K562 (cell line): ENCODE measurements around the gene ZRANB1. TPM values are rescaled to one million over a fixed set of nuclear protein-coding genes. Genes with fewer than 3 reads are reported as not detected.

Experiments used
- ATAC-seq: fragments of 200-7000 bp; cut with Tn5 transposase; 3 replicates; pipeline ENCODE4 v1.9.1; 2020; ENCODE audit warnings: moderate library complexity
- BruUV-seq: library from RNA; stranded (reverse); fragments of 400-500 nt; replicated peaks from 2 replicates; lab custom pipeline; 2021; lab: Mats Ljungman, UMichigan
- CTCF ChIA-PET: fragments of 300-600 bp; formaldehyde crosslinking; extraction: SDS; loops from one replicate; lab custom pipeline; 2021; ENCODE audit warnings: low intra/inter-chr PET ratio; lab: Yijun Ruan, JAX
- POLR2A ChIA-PET: fragments of 300-600, 350-650 bp; sonication (Branson Sonifier 250); formaldehyde crosslinking; extraction: SDS; loops from one replicate; lab custom pipeline; 2021; ENCODE audit warnings: antibody characterized with exemption, inconsistent platforms; lab: Yijun Ruan, JAX
- DNase-seq, 4 experiments: peaks; one replicate each; pipeline versions ENCODE4 v3.0.0 to v3.0.0-alpha.2; 2011 to 2018; ENCODE audit warnings: low spot score in 3 of 4, mixed read lengths in 3 of 4; ENCODE audit errors: extremely low read depth in 1 of 4
- FAIRE-seq: peaks from 2 replicates; lab custom pipeline; 2011; peaks lifted over from hg19 to GRCh38; lab: Jason Lieb, UNC
- H2AFZ ChIP-seq: 2 replicates; pipeline ENCODE4 v1.6.0; 2011; ENCODE audit warnings: low read depth, low read length, control low read depth, inconsistent platforms
- H3K27ac ChIP-seq: fragments of 200-600 bp; 3 replicates; pipeline ENCODE4 v1.8.0; 2011; ENCODE audit warnings: low read depth, mild to moderate bottlenecking, control low read depth, inconsistent platforms, low read length, moderate library complexity, mixed read lengths; ENCODE audit errors: extremely low read depth
- H3K27me3 ChIP-seq, 2 experiments: fragments of 300-600 bp in 1 of 2; 2 replicates in 1 of 2; 3 replicates in 1 of 2; pipeline versions ENCODE4 v1.6.0 to v1.8.0; 2011; ENCODE audit warnings: inconsistent platforms in 2 of 2, low read length in 2 of 2, mild to moderate bottlenecking in 1 of 2, mixed read lengths in 1 of 2, moderate library complexity in 1 of 2; ENCODE audit not compliant: control insufficient read depth in 2 of 2, insufficient read depth in 2 of 2
- H3K36me3 ChIP-seq: fragments of 300-600 bp; 3 replicates; pipeline ENCODE4 v1.8.0; 2011; ENCODE audit warnings: mild to moderate bottlenecking, low read length, inconsistent platforms; ENCODE audit not compliant: control insufficient read depth, insufficient read depth
- H3K4me1 ChIP-seq, 2 experiments: fragments of 200-600 bp in 1 of 2; replicated peaks in 1 of 2; 2 replicates in 1 of 2; 3 replicates in 1 of 2; pipeline versions ENCODE4 v1.5.1 to v1.8.0; 2011; ENCODE audit warnings: inconsistent platforms in 2 of 2, low read length in 2 of 2, mild to moderate bottlenecking in 1 of 2, mixed read lengths in 1 of 2, moderate library complexity in 1 of 2; ENCODE audit not compliant: control insufficient read depth in 2 of 2, insufficient read depth in 2 of 2
- H3K4me2 ChIP-seq: 2 replicates; pipeline ENCODE4 v1.6.1; 2011; ENCODE audit warnings: low read length, control low read depth, inconsistent platforms, mixed read lengths; ENCODE audit not compliant: insufficient read depth
- H3K4me3 ChIP-seq: fragments of 200-600 bp; sonication (generic), shearing (Covaris generic); 2 replicates; pipeline ENCODE4 v1.5.1; 2016; ENCODE audit warnings: control low read depth, inconsistent platforms
- H3K79me2 ChIP-seq: fragments of 200-600 bp; 3 replicates; pipeline ENCODE4 v1.8.0; 2011; ENCODE audit warnings: low read length, inconsistent platforms; ENCODE audit not compliant: control insufficient read depth, insufficient read depth
- H3K9ac ChIP-seq, 2 experiments: 2 replicates each; pipeline versions ENCODE4 v1.6.0 to v1.6.1; 2011; ENCODE audit warnings: low read depth in 2 of 2, low read length in 2 of 2, control low read depth in 1 of 2, inconsistent platforms in 1 of 2, mild to moderate bottlenecking in 1 of 2, mixed read lengths in 1 of 2; ENCODE audit not compliant: insufficient read depth in 1 of 2
- H3K9me1 ChIP-seq: one replicate; pipeline ENCODE4 v1.6.0; 2011; ENCODE audit warnings: inconsistent platforms, mild to moderate bottlenecking, low read length, moderate library complexity; ENCODE audit not compliant: control insufficient read depth, insufficient read depth
- H3K9me3 ChIP-seq: replicated peaks from 2 replicates; pipeline ENCODE4 v1.5.1; 2011; ENCODE audit warnings: low read depth, low read length, inconsistent platforms; ENCODE audit not compliant: control insufficient read depth, insufficient read depth
- H4K20me1 ChIP-seq: replicated peaks from 2 replicates; pipeline ENCODE4 v1.6.1; 2011; ENCODE audit warnings: low read length, inconsistent platforms, mixed read lengths; ENCODE audit not compliant: control insufficient read depth, insufficient read depth
- MECOM ChIP-seq: fragments of 250-450 bp; sonication (Bioruptor Pico); IDR thresholded peaks from 2 replicates; pipeline ENCODE4 v1.8.0; 2022; ENCODE audit warnings: inconsistent platforms
- POLR2AphosphoS5 ChIP-seq: IDR thresholded peaks from 2 replicates; pipeline ENCODE4 v1.6.1; 2011; ENCODE audit warnings: mild to moderate bottlenecking, low read depth, low read length, moderate library complexity; ENCODE audit not compliant: control insufficient read depth, insufficient read depth
- TAF1 ChIP-seq: IDR thresholded peaks from 2 replicates; pipeline ENCODE4 v1.6.1; 2011; ENCODE audit warnings: mild to moderate bottlenecking, low read length, moderate library complexity; ENCODE audit not compliant: insufficient read depth, control insufficient read depth, severe bottlenecking; ENCODE audit errors: extremely low read depth
- THRAP3 ChIP-seq: fragments of 450-650 bp; IDR thresholded peaks from 2 replicates; pipeline ENCODE4 v1.6.1; 2016; ENCODE audit warnings: mild to moderate bottlenecking, inconsistent platforms, borderline replicate concordance
- ZNF347 ChIP-seq: fragments of 450-650 bp; formaldehyde crosslinking; IDR thresholded peaks from 2 replicates; pipeline ENCODE4 v1.4.0; 2020; ENCODE audit warnings: low read depth, mild to moderate bottlenecking, moderate library complexity
- ZNF551 ChIP-seq: fragments of 250-450 bp; sonication (Bioruptor Pico); IDR thresholded peaks from 2 replicates; pipeline ENCODE4 v1.5.0; 2021; ENCODE audit warnings: mild to moderate bottlenecking, moderate library complexity
- ZNF77 ChIP-seq: fragments of 250-450 bp; sonication (Bioruptor Pico); IDR thresholded peaks from 2 replicates; pipeline ENCODE4 v1.5.0; 2020
- WGBS: fragments of 100-300 bp; shearing (Covaris generic); methylation state at CpG from one replicate; pipeline ENCODE4 v1.1.6; 2016; ENCODE audit warnings: low coverage, mixed read lengths; ENCODE audit not compliant: insufficient coverage; ENCODE audit errors: missing lambda C conversion rate; 5-methylcytosine and 5-hydroxymethylcytosine counted together
- in situ Hi-C: fragments of 300-500 bp; cut with MboI; formaldehyde crosslinking; loops from 4 replicates; pipeline ENCODE4 v1.15.0; 2018; ENCODE audit warnings: inconsistent platforms, mixed read lengths
- intact Hi-C: fragments of 100-400 bp; cut with micrococcal nuclease; formaldehyde crosslinking; loops from 2 replicates; pipeline ENCODE4 v1.14.2; 2022
- polyA plus RNA-seq, 8 experiments: library from polyadenylated mRNA; depleted of rRNA in 4 of 8; stranded (reverse) in 5 of 8; unstranded in 3 of 8; fragments of >200 nt; fragmentation: Nextera tagmentation in 2 of 8; fragmentation: Illumina TruSeq in 1 of 8; extraction: Ambion mirVana in 2 of 8; extraction: Trizol in 1 of 8; gene quantifications; 2 replicates each; pipeline versions ENCODE4 v1.2.1 to v1.2.3, GENCODE V29; 2011 to 2014; ENCODE audit warnings: inconsistent platforms in 1 of 8, missing spikeins in 1 of 8
- total RNA-seq, 7 experiments: library from RNA; depleted of rRNA in 6 of 7; stranded (reverse); fragments of >200 nt in 6 of 7; fragmentation: Illumina TruSeq in 2 of 7; extraction: Trizol in 2 of 7; gene quantifications; 2 replicates each; pipeline versions ENCODE4 v1.2.1 to v1.2.3, GENCODE V29; 2011 to 2021; ENCODE audit warnings: low replicate concordance in 1 of 7
- TF ChIP-seq, protein P1 (sequence below): fragments of 450-650 bp; formaldehyde crosslinking; conservative IDR thresholded peaks from 2 replicates; pipeline ENCODE4 v1.4.0; 2022; ENCODE audit warnings: mild to moderate bottlenecking, missing genetic modification characterization
- TF ChIP-seq, protein P2 (sequence below): sonication (generic); formaldehyde crosslinking; IDR thresholded peaks from 2 replicates; pipeline ENCODE4 v1.8.1; 2023; ENCODE audit warnings: mild to moderate bottlenecking, missing genetic modification reagents
- TF ChIP-seq, protein P3 (sequence below): fragments of 250-450 bp; sonication (Bioruptor Pico); IDR thresholded peaks from 2 replicates; pipeline ENCODE4 v1.8.0; 2022; ENCODE audit warnings: moderate library complexity, mild to moderate bottlenecking, inconsistent platforms
- TF ChIP-seq, protein P4 (sequence below): fragments of 450-650 bp; IDR thresholded peaks from 2 replicates; pipeline ENCODE4 v1.6.1; 2016; ENCODE audit warnings: missing biosample characterization, missing genetic modification characterization

Gene ZRANB1
- total and polyA plus RNA-seq, 9 of the 15 experiments (the other 6 are each of a cell fraction or from before 2014, with no cell fraction given) = 0.07 to 1.1 (median 0.64) TPM

DNA sequence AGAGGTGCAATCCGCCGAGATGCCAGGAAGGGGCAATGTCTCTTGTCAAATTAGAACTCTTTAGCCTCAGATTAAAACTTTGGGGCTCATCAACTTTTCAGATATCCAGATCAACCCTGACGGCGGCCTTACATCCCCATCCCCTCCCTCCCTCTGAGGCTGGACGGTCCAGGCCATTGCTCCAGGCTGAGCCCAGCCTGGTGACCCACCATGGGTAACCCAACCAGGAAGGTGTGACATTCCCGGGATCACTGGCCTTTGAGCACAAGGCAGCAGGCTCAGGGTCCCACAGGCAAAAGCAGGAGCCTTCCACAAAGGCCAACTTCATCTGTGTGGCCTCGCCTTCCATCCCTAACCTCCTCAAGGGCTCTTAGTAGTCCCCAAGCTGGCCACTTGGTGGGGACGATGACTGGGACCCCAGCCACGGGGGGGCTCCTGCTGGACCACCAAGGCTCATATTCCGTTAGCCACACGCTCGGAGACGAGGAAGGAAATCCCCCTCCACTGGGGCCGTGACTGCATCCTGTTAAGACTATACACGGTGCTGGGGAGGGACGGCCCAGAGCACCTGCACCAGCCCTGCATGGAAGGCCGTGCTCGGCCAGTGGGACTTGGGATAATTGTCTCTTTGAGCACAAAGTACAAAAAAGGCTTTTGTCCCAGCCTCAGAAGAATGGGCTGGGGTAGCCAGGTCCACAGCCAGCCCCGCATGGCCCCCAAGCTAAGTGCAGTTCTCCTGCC, 62.8 kb downstream of the ZRANB1 start:
- H3K27ac ChIP-seq = no peak overlapping the region
- no peaks in the 10 kb centered on the region for H3K27me3 ChIP-seq
- H4K20me1 ChIP-seq = no peaks in the 10 kb centered on the region
- BruUV-seq = no TSS peak
- no peak for FAIRE-seq
- no peak overlapping the region for H3K9ac ChIP-seq
- in situ Hi-C loops (no loop called here), intact Hi-C loops (no loop called here)
- H3K4me3 ChIP-seq = no peak overlapping the region
- DNase-seq = no peak
- H2AFZ ChIP-seq = no peak overlapping the region
- no peaks in the 10 kb centered on the region for H3K9me1 ChIP-seq
- no peaks in the 10 kb centered on the region for H3K36me3 ChIP-seq
- WGBS = no CpG with 5 or more reads among the region's 19 CpGs
- CTCF ChIA-PET = no interaction called here
- no peaks in the 10 kb centered on the region for H3K9me3 ChIP-seq
- H3K79me2 ChIP-seq = no peaks in the 10 kb centered on the region
- ATAC-seq = no peak
- no peak for TF ChIP-seq POLR2AphosphoS5
- no peak for TF ChIP-seq ZNF347 (CRISPR knock-in tag)
- TF ChIP-seq, protein P1, sequence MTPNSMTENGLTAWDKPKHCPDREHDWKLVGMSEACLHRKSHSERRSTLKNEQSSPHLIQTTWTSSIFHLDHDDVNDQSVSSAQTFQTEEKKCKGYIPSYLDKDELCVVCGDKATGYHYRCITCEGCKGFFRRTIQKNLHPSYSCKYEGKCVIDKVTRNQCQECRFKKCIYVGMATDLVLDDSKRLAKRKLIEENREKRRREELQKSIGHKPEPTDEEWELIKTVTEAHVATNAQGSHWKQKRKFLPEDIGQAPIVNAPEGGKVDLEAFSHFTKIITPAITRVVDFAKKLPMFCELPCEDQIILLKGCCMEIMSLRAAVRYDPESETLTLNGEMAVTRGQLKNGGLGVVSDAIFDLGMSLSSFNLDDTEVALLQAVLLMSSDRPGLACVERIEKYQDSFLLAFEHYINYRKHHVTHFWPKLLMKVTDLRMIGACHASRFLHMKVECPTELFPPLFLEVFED = no peak
- no peak for TF ChIP-seq ZNF551
- TF ChIP-seq MECOM (CRISPR knock-in tag) = no peak
- TF ChIP-seq TAF1 = no peak
- no peak for TF ChIP-seq ZNF77 (CRISPR knock-in tag)
- TF ChIP-seq, protein P2, sequence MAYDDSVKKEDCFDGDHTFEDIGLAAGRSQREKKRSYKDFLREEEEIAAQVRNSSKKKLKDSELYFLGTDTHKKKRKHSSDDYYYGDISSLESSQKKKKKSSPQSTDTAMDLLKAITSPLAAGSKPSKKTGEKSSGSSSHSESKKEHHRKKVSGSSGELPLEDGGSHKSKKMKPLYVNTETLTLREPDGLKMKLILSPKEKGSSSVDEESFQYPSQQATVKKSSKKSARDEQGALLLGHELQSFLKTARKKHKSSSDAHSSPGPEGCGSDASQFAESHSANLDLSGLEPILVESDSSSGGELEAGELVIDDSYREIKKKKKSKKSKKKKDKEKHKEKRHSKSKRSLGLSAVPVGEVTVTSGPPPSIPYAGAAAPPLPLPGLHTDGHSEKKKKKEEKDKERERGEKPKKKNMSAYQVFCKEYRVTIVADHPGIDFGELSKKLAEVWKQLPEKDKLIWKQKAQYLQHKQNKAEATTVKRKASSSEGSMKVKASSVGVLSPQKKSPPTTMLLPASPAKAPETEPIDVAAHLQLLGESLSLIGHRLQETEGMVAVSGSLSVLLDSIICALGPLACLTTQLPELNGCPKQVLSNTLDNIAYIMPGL = no peak
- TF ChIP-seq THRAP3 = no peak
- TF ChIP-seq, protein P3, sequence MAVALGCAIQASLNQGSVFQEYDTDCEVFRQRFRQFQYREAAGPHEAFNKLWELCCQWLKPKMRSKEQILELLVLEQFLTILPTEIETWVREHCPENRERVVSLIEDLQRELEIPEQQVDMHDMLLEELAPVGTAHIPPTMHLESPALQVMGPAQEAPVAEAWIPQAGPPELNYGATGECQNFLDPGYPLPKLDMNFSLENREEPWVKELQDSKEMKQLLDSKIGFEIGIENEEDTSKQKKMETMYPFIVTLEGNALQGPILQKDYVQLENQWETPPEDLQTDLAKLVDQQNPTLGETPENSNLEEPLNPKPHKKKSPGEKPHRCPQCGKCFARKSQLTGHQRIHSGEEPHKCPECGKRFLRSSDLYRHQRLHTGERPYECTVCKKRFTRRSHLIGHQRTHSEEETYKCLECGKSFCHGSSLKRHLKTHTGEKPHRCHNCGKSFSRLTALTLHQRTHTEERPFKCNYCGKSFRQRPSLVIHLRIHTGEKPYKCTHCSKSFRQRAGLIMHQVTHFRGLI (CRISPR knock-in tag) = no peak
- TF ChIP-seq, protein P4, sequence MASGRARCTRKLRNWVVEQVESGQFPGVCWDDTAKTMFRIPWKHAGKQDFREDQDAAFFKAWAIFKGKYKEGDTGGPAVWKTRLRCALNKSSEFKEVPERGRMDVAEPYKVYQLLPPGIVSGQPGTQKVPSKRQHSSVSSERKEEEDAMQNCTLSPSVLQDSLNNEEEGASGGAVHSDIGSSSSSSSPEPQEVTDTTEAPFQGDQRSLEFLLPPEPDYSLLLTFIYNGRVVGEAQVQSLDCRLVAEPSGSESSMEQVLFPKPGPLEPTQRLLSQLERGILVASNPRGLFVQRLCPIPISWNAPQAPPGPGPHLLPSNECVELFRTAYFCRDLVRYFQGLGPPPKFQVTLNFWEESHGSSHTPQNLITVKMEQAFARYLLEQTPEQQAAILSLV = no peak
- H3K4me1 ChIP-seq = no peaks in the 10 kb centered on the region
- H3K4me2 ChIP-seq = no peak overlapping the region
- POLR2A ChIA-PET = no interaction called here
